Inferior parietal cortex (tissue), 1 donor: Measurements from ENCODE around the gene RGS12.

Experiments used
- DNase-seq: peaks from one replicate; pipeline ENCODE4 v3.0.0-alpha.2; 2016; ENCODE audit errors: extremely low spot score

RGS12 gene

DNA sequence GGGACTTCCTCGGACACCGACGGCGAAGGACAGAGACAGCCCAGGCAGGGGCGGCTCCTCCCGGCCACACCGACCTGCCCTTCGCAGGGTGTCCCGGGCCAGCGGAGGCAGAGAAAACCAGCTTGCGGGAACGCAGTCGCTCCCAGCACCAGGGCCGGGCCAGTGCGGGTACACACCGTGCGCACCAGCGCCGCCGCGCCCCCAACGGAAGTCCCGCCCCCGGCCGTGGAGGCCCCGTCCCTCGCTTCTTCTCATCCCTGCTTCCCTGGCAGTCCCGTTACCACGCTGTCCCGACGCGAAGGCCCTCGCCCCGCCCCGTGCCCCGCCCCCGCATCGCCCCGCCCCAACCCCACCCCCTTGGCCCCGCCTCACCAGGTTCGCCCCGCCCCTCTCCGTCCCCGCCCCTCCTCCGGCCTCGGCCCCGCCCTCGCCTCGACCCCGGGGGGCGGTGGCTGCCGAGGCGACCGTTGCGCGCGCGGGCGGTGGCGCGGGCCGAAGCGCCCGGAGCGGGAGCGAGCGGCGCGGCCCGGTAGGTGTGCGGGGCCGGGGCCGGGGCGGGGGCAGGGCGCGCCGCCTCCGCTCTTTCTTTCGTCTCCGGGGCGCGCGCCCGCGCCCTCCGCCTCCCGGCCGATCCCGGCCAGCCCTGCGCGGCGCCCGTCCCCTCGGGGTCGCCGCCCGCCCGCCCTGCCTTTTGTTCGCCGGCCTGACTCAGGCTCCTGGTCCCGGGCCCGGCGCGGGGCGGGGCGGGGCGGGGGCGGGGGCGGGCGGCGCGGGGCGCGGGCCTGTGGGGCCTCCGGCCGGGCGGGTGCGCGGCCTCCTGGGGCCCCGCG, at the start of gene RGS12:
RGS12 (plus strand) TSS at position 451 of the 830 bp plus-strand sequence. CDS start 23,150 bp downstream, outside the sequence.
- peak; percentile 81 for DNase-seq

DNA sequence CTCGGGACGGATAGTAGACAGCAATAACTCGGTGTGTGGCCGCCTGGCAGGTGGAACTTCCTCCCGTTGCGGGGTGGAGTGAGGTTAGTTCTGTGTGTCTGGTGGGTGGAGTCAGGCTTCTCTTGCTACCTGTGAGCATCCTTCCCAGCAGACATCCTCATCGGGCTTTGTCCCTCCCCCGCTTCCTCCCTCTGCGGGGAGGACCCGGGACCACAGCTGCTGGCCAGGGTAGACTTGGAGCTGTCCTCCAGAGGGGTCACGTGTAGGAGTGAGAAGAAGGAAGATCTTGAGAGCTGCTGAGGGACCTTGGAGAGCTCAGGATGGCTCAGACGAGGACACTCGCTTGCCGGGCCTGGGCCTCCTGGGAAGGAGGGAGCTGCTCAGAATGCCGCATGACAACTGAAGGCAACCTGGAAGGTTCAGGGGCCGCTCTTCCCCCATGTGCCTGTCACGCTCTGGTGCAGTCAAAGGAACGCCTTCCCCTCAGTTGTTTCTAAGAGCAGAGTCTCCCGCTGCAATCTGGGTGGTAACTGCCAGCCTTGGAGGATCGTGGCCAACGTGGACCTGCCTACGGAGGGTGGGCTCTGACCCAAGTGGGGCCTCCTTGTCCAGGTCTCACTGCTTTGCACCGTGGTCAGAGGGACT, 49.6 kb upstream of the RGS12 start:
- no peak for DNase-seq

DNA sequence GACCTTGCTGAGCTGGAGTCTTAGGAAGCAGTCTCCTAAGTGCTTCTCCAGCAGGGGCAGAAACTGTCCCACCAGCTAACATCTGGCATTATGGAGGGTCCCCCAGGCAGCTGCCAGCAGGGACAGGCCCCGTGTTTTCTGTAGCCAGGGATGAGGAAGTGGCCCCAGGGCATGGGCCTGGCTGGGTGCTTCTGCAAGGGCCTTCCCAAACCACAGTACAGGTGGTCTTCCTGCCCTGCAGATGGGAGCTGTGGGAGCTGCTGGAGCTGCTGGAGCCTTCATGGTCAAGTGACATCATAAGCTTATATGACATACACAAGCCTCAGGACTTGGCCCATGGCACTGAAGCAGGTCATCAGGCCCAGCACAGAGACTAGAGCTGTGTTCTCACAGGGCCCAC, 48.8 kb upstream of the RGS12 start:
- no peak for DNase-seq

GRCh38 chr4:3244747-3245146, 48.1 kb upstream of the RGS12 start:
- DNase-seq = no peak

GRCh38 chr4:3245676-3246075, 47.1 kb upstream of the RGS12 start:
- DNase-seq = no peak

DNA sequence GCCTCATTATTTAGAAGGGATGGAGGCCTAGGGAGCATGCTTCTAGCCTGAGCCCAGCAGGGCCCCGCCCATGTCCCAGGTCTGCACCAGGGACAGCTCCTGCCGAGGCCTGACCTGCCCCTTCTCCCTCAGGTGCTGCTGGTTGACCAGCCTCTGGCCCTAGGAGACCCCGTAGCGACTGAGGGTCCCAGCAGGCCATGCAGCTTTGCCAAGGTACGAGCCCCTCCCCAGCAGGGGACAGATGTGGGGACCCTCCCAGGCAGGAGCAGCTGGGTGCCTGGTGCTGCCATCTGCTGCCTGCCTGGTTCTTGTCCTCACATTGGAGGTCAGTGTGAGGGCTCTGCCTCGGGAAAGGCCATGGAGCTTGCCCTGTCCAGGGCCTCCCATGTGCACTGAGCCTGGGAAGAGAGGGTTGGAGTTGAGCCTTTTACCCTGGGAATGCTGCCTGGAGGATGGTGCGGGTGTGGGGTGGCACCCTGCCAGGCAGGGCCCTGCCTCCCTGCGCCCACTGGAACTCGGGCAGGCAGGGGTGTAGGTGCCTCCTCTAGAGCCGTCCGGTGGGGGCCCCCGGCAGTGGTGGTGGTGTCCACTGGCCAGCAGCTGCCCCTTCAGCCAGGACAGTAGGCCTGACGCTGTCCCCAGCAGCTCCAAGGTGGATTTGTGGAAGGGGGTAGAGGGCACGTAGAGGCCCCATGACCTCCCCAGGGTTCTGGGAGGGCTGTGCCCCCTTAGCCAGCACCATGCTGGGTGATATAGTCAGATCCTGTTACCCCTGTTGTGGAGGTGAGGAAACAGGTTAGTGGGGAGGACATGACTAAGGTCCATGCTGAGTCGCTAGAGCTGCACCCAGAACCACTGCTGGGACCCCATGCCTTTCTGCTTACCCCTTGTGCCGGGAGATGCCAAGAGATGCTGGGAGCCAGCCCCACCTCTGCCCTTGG, 46.1 kb upstream of the RGS12 start:
- DNase-seq = no peak

DNA sequence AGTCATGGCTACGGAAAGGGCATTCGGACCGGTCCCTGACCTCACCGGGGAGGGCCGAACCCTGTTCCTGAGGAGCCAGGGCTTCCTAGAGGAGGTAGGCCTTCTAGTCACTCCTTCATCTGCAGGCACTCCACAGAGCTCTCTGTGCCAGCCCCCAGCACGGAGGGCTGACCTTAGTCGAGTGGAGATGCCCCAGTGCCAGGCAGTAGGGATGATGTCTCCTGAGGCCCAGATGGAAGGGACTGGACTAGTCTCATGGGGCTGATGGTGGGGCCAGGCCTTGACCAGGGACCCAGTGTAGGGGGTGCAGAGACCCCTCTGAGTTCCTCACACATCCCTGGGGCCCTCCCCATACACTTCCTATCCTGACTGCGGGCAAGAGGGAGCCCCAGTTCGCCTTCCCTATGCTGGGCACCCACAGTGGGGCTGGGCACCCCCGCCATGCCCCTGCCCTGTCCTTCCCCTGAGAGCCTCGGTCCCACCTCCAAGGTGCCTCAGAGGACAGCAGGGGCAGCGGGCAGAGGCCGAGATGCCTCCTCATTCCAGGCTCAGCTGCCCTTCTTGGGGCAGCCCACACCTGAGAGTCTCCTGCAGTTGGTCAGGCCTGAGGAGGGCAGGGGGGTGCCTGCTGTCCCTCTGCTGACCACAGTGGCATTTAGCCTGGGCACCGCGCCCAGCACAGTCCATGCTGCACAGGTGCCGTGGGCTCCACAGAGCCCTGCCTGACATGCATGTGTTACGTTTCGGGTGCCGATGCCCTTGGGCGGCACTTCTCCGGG, 45.2 kb upstream of the RGS12 start:
- no peak for DNase-seq

DNA sequence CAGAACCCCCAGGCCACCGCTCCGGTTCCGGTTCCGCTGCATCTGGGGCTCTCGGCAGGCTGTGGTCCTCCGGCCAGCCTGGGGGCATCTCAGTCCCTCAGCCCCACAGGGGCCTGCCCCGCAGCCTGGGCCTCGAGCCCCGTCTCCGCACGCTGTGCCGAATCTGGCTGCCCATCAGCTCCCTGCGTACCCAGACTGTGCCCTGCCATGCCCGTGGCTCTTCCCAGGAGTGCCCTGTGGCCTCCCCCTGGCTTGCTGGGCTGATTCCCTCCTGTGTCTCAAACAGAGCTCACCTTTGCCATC, 44.7 kb upstream of the RGS12 start:
- DNase-seq = no peak

DNA sequence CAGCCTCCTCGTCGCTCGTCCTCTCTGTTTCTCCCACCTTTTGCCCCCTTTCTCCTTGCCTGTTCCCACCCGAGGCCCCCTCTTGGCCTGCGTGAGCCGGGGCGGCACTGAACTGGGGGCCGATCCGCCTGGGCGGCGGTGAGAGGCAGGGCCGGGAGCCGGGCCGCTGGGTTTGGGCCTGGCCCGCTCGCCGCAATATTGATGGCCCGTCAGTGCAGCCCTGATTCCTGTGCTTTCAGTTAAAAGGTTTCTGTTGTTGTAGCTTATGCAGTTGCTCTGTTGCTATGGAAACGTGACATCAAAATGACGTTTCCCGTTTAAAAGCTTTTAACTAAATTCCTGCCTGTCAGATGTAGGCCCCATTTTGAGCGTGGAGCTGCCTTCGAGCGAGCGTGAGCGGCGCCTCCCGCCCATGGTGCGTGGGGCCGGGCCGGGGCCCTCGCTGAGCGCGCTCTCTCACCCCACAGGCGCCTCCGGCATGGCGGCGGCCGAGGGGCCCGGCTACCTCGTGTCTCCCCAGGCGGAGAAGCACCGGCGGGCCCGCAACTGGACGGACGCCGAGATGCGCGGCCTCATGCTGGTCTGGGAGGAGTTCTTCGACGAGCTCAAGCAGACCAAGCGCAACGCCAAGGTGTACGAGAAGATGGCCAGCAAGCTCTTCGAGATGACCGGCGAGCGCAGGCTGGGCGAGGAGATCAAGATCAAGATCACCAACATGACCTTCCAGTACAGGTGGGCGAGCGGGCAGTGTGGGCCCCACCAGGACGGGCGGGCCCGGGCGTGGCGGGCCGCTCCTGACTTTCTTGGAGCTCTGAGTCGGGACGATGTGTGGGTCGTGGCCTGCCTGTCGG, 43.8 kb upstream of the RGS12 start, which contains the start of gene MSANTD1:
MSANTD1 (plus strand) TSS at position 349 of the 851 bp plus-strand sequence; CDS start at position 413, 64 bp downstream.
- no peak for DNase-seq

- no peak for DNase-seq
Observed at GRCh38 chr4:3249711-3250437, 42.9 kb upstream of the RGS12 start.

DNA sequence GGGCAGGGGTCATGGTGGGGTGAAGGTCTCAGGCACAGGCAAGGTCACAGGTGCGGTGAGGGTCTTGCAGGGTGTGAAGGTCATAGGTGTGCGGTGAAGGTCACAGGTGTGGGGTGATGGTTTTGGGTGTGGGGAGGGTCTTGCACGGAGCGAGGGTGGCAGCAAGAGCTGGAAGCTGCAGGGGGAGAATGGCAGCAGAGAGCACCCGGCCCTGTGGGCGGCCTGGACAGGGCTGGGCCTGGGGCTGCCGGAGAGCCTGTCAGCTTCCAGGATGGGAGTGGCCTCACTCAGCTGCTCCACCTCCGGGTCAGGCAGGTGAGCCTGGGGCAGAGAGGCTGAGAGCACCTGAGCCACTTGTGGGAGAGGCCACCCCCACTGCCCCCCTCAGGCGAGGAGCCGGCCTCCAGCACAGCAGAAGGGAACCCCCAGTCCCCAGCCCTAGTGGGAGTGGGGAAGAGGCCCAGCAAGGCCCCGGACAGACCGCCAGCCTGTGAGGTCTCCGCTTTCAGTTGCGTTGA, 42.3 kb upstream of the RGS12 start:
- no peak for DNase-seq

DNA sequence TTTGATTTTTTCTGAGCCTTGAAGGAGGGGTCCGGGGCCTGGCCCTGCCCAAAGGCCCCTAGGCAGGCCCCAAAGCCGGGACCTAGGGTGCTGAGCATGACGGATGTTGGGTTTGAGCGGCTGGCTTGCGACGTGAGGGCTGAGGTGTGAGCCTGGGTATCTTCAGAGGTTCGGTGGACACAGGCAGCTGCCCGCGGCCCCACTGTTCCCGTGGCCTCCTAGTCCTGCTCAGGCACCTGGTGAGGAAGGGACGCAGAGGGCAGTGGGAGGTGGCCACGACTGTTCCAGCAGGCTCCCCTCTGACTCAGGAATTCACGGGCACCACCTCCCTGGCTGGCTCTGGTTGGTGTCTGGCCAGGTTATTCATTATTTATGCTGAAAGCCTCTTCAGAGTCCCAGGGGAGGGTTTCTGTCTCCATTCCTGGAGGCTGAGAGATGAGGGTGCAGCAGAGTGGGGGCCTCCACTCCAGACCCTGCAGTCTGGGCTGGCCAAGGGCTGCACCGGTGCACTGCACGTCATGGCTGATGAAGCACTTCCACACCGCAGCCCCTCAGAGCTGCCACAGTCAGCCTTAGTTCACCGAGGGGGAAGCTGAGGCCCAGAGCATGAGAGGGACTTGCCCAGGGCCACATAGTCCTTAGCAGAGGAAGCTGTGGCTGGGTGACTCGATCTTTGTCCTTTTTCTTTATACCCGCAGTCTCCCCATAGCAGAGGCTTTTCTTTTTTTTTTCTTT, 41.7 kb upstream of the RGS12 start:
- no peak for DNase-seq

GRCh38 chr4:3251691-3252479, 40.9 kb upstream of the RGS12 start:
- no peak for DNase-seq

- DNase-seq = no peak
Observed at GRCh38 chr4:3252480-3252828, 40.4 kb upstream of the RGS12 start.

GRCh38 chr4:3252831-3253641, 39.8 kb upstream of the RGS12 start:
- DNase-seq = no peak

- DNase-seq = no peak
Observed at GRCh38 chr4:3253808-3254207, 39.0 kb upstream of the RGS12 start.
